Measurements from ENCODE around the gene PPM1H. TPM values are rescaled to one million over a fixed set of nuclear protein-coding genes. Genes with fewer than 3 reads are reported as not detected.

The PPM1H gene
- total RNA-seq, 2 donors from 2014 or later = 3.3 to 4.3 TPM

Small RNA genes within 50 kb of the gene (microRNA-seq; reads per million reads assigned to microRNA genes)
- gene MIRLET7I = 14,449 to 14,836 reads per million in 2 donors

Other genes starting within 250 kb of the PPM1H start
- 1 to 10 TPM; 1.9 to 2.5 TPM for gene AVPR1A, start 216.1 kb upstream of the PPM1H start, total RNA-seq

Measured in left cardiac atrium (tissue), 2 donors.